Ishikawa (cell line): ENCODE data around the gene TIMP2.
A peak's percentile ranks its signal among the peaks of the same experiment; 100 is the strongest.

Experiments
- CREB1 ChIP-seq: IDR thresholded peaks from 2 replicates; pipeline ENCODE4 v1.6.1; 2012; ENCODE audit warnings: low read depth
- EGR1 ChIP-seq: IDR thresholded peaks from 2 replicates; pipeline ENCODE4 v1.6.1; 2012
- EP300 ChIP-seq: IDR thresholded peaks from 2 replicates; pipeline ENCODE4 v1.6.1; 2012; ENCODE audit warnings: borderline replicate concordance
- FOXM1 ChIP-seq: IDR thresholded peaks from 2 replicates; pipeline ENCODE4 v1.6.1; 2012; ENCODE audit warnings: low read depth, borderline replicate concordance
- NFIC ChIP-seq: IDR thresholded peaks from 2 replicates; pipeline ENCODE4 v1.6.1; 2012
- RAD21 ChIP-seq: IDR thresholded peaks from 2 replicates; pipeline ENCODE4 v1.6.1; 2012; ENCODE audit warnings: low read depth
- REST ChIP-seq: IDR thresholded peaks from 2 replicates; pipeline ENCODE4 v1.6.1; 2012; ENCODE audit warnings: low read depth, mild to moderate bottlenecking
- TAF1 ChIP-seq: IDR thresholded peaks from 2 replicates; pipeline ENCODE4 v1.6.1; 2012; ENCODE audit warnings: low read depth, mild to moderate bottlenecking
- TCF12 ChIP-seq: IDR thresholded peaks from 2 replicates; pipeline ENCODE4 v1.6.1; 2012; ENCODE audit warnings: low read depth
- TEAD4 ChIP-seq: IDR thresholded peaks from 2 replicates; pipeline ENCODE4 v1.6.1; 2012
- USF1 ChIP-seq: IDR thresholded peaks from 2 replicates; pipeline ENCODE4 v1.6.1; 2012
- YY1 ChIP-seq: IDR thresholded peaks from 2 replicates; pipeline ENCODE4 v1.6.1; 2012; ENCODE audit warnings: low read depth
- ZBTB7A ChIP-seq: IDR thresholded peaks from 2 replicates; pipeline ENCODE4 v1.6.1; 2012; ENCODE audit warnings: low read depth
- TF ChIP-seq, protein P1 (sequence below): IDR thresholded peaks from 2 replicates; pipeline ENCODE4 v1.6.1; 2012

The TIMP2 gene

DNA sequence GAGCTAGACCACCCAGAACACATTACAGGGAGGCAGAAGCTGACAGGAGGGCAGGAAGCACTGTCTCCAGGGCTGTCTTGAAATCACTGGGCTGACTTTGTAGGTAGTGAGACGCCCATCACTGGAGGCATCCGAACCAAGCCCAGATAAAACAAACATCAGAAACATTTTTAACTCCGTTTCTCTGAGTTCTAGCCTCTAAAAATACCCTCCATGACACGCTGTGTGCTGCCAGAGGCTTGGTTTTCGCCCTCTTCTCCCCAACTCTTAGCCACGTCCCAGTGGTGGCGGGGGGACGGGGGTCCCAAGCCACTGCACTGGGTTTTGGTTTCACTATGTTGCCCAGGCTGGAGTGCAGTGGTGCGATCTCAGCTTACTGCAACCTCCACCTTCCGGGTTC lies 23.4 kb downstream of the TIMP2 start:
- TF ChIP-seq EP300, result no peak
- TF ChIP-seq ZBTB7A, result no peak
- no peak for TF ChIP-seq EGR1
- TF ChIP-seq TCF12, result no peak

DNA sequence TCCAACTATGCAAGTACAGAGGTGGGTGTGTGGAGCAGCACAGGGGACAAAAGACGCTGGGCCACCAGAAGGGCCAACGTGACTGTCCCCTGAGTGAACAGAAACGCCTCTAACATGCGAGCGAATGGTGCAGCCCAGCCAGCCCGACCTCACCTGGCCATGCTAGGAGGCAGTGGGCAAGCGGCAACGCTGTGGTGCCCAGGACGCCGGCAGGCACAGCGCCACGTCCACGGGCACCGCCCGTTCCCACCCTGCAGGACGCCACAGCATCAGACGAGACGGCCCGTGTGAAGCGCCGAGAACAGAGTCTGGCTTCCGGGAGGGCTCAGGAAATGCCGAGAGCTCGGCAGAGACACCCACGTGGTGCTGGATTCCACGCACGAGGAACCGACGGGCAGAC lies 24.4 kb downstream of the TIMP2 start:
- TF ChIP-seq ZBTB7A (no peak), TCF12 (no peak)
- TF ChIP-seq, protein P1, sequence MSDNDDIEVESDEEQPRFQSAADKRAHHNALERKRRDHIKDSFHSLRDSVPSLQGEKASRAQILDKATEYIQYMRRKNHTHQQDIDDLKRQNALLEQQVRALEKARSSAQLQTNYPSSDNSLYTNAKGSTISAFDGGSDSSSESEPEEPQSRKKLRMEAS, result no peak

- TF ChIP-seq FOXM1 (no peak), RAD21 (peak; percentile 23; the same call in 1 of the 2 replicates), REST (no peak), EP300 (peak; percentile 34; the same call in 1 of the 2 replicates), TCF12 (peak; percentile 46; the same call in 1 of the 2 replicates), NFIC (0 out of 2 replicates have a peak, but pooled peaks have one; percentile 13), USF1 (0 out of 2 replicates have a peak, but pooled peaks have one; percentile 21), TEAD4 (peak; percentile 86)
- TF ChIP-seq, protein P1, result peak; percentile 48
Observed at GRCh38 chr17:78899361-78900260, 25.6 kb downstream of the TIMP2 start.

DNA sequence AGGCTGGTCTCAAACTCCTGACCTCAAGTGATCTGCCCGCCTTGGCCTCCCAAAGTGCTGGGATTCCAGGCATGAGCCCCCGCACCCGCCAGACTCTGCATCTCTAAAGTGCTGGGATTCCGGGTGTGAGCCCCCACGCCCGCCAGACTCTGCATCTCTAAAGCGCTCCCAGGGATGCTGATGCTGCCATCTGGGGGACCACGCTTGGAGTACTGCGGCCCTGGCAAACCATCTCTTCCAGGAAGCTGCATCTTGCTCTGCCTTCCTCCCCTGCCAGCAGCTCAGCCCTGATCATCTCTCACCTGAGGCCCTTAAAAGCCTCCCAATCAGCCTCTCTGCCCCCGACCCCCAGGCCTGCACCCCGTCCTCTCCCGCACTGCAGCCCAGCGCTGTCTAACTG lies 26.2 kb downstream of the TIMP2 start:
- TF ChIP-seq CREB1, result no peak
- TF ChIP-seq YY1, result no peak
- no peak for TF ChIP-seq NFIC
- no peak for TF ChIP-seq USF1
- TF ChIP-seq TAF1, result no peak
- TF ChIP-seq TEAD4, result no peak
- TF ChIP-seq TCF12, result no peak

DNA sequence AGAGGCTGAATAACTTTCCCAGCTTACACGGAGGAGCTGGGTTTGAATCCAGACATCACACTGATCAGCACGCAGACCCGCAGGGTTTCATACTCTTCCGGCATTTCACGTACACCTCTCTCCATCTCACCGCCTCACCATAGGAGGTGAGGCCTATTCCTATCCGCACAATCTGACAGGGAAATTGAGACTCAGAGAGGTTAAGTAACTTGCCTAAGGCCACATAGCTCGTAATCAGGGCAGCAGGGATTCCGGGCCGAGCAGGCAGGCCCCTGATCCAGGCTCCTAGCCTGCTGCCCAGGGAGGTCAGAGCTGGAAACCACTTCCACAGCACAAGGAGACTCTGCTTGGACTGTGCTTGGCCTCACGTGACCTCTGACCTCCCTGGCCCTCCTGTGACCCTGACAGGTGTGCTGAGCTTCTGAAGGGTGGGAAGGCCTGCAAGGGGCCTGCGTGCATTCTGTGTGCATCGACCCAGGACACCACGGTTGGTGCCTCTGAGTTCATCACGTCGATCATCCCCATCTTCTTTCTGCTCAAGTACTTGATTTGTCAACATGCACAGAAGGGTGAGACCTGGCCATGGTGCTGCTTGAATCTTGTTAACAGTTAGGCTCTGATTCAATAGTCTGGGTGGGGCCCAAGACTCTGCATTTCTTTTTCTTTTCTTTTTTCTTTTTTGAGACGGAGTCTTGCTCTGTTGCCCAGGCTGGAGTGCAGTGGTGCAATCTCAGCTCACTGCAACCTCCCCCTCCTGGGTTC lies 26.9 kb downstream of the TIMP2 start:
- TF ChIP-seq REST (peak; percentile 64; the same call in 1 of the 2 replicates), RAD21 (no peak), USF1 (no peak), EP300 (no peak)

GRCh38 chr17:78897664-78898047 lies 27.5 kb downstream of the TIMP2 start:
- TF ChIP-seq USF1 (no peak), TAF1 (no peak)
